ENCODE data around the gene CASK. TPM values are rescaled to one million over a fixed set of nuclear protein-coding genes. Genes with fewer than 3 reads are reported as not detected.

Gene CASK
- total and polyA plus RNA-seq, 7 donors: 9.5 to 37.1 (median 18.4) TPM

DNA sequence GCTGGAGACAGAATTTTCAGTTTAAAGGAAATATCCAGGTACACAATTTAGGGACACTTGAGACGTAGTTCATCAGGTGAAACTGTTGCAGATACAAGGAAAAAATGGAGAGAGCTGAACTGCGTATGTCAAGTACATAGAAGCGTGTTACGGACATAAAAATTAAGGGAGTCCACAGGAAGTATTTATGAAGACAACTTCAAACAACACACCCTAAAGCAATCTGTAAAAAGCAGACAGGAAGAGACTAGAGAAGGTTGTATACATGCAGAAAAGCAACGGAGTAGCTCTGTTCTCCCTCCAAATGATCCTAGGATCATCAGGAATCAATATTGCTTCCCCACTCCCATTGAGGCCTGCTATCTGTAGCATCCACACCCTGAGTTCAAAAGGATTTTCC is 5.8 kb downstream of the CASK start:
- no peaks in the 10 kb centered on the region for H3K36me3 ChIP-seq
- no peaks in the 10 kb centered on the region for H3K9me3 ChIP-seq
- H3K4me1 ChIP-seq: peaks cover 0 to 12% (median 0%) of the 10 kb centered on the region in 4 donors
- H3K27ac ChIP-seq: no peak overlapping the region
- no peaks in the 10 kb centered on the region for H3K27me3 ChIP-seq
- H3K4me3 ChIP-seq: no peak overlapping the region
- intact Hi-C loops (cut with DNase I): no loop called here
- DNase-seq: no peak
- 22 to 50% methylated on average over 5 of the region's 5 CpGs for WGBS, 2 donors
- TF ChIP-seq POLR2AphosphoS5 (IDR thresholded peaks at IDR 0.05): no peak
- no peak for TF ChIP-seq POLR2A (IDR thresholded peaks at IDR 0.05)
- TF ChIP-seq, protein P1, sequence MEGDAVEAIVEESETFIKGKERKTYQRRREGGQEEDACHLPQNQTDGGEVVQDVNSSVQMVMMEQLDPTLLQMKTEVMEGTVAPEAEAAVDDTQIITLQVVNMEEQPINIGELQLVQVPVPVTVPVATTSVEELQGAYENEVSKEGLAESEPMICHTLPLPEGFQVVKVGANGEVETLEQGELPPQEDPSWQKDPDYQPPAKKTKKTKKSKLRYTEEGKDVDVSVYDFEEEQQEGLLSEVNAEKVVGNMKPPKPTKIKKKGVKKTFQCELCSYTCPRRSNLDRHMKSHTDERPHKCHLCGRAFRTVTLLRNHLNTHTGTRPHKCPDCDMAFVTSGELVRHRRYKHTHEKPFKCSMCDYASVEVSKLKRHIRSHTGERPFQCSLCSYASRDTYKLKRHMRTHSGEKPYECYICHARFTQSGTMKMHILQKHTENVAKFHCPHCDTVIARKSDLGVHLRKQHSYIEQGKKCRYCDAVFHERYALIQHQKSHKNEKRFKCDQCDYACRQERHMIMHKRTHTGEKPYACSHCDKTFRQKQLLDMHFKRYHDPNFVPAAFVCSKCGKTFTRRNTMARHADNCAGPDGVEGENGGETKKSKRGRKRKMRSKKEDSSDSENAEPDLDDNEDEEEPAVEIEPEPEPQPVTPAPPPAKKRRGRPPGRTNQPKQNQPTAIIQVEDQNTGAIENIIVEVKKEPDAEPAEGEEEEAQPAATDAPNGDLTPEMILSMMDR (IDR thresholded peaks at IDR 0.05): no peak
- TF ChIP-seq EP300 (IDR thresholded peaks at IDR 0.05): no peak

DNA sequence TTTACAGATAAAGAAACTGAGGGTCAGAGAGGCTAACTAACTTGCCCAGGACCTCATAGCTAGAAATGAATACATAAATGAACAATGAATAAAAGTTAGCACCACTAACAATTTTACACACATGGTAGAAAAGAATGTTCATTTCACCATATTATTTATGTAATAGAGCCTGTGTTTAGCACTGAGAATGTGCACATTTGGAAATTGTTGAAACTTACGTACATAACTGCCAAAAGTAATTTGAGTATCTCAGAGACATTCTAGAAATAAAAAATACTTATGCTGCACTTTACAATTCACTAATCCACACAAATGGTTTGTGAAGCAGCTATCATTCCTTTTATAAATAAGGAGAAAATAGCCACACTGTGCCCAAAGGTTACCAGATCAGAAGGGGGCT is 9.9 kb downstream of the CASK start:
- 81 to 92% methylated on average over 1 of the region's 1 CpG for WGBS, 2 donors
- no peak overlapping the region for H3K27ac ChIP-seq
- no peak for DNase-seq
- H3K36me3 ChIP-seq: no peaks in the 10 kb centered on the region
- intact Hi-C loops (cut with DNase I): no loop called here
- peaks cover 0 to 6% (median 0%) of the 10 kb centered on the region in 4 donors for H3K4me1 ChIP-seq
- H3K9me3 ChIP-seq: no peaks in the 10 kb centered on the region
- TF ChIP-seq POLR2A (IDR thresholded peaks at IDR 0.05) (no peak), EP300 (IDR thresholded peaks at IDR 0.05) (no peak), POLR2AphosphoS5 (IDR thresholded peaks at IDR 0.05) (no peak)
- TF ChIP-seq, protein P1 (IDR thresholded peaks at IDR 0.05): no peak
- H3K4me3 ChIP-seq: no peak overlapping the region
- no peaks in the 10 kb centered on the region for H3K27me3 ChIP-seq

DNA sequence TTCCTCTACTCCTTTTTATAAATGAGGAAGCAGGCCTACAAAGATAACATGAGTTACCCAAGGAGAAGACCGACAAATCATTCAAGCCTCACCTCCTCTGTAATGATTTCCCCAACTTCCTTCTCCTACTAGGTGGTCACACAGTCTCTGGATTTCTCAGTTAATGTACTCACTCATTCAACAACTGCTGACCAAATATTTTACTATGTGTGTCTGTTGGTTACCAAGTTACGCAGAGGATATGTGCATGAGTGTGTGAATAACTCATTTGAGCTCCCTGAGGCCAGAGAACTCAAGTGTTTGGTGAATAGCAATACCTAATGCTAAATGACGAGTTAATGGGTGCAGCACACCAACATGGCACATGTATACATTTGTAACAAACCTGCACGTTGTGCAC is 10.4 kb downstream of the CASK start:
- H3K4me1 ChIP-seq: peaks cover 0 to 6% (median 0%) of the 10 kb centered on the region in 4 donors
- WGBS, 2 donors: 77 to 84% methylated on average over 4 of the region's 4 CpGs
- no peaks in the 10 kb centered on the region for H3K27me3 ChIP-seq
- intact Hi-C loops (cut with DNase I): no loop called here
- no peak overlapping the region for H3K4me3 ChIP-seq
- H3K36me3 ChIP-seq: no peaks in the 10 kb centered on the region
- DNase-seq: no peak
- no peaks in the 10 kb centered on the region for H3K9me3 ChIP-seq
- no peak for TF ChIP-seq EP300 (IDR thresholded peaks at IDR 0.05)
- no peak for TF ChIP-seq POLR2AphosphoS5 (IDR thresholded peaks at IDR 0.05)
- no peak for TF ChIP-seq POLR2A (IDR thresholded peaks at IDR 0.05)
- TF ChIP-seq, protein P1 (IDR thresholded peaks at IDR 0.05): no peak
- no peak overlapping the region for H3K27ac ChIP-seq

DNA sequence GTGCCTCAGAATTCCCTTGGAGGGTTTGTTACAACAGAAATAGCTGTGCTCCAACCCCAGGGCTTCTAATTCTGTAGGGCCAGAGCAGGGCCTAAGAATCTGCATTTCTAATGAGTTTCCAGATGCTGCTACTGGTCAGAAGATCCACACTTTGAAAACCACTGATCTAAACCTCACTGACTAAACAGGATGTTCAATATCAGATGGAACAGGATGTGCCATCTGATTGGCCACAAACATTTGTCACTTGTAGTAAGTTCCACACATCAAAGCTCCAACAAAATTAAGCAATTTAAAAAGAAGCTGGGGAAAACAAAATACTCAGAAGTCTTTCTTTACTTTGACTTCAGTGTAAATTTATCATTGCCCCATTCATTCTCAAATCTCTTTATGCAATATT is 14.3 kb downstream of the CASK start:
- Histone ChIP-seq H3K27ac (no peak overlapping the region), H3K4me1 (peaks cover 0 to 6% (median 0%) of the 10 kb centered on the region in 4 donors), H3K36me3 (no peaks in the 10 kb centered on the region), H3K4me3 (no peak overlapping the region), H3K27me3 (no peaks in the 10 kb centered on the region), H3K9me3 (no peaks in the 10 kb centered on the region)
- no peak for TF ChIP-seq EP300 (IDR thresholded peaks at IDR 0.05)
- TF ChIP-seq, protein P1 (IDR thresholded peaks at IDR 0.05): no peak
- no peak for TF ChIP-seq POLR2A (IDR thresholded peaks at IDR 0.05)
- DNase-seq: no peak
- intact Hi-C loops (cut with DNase I): no loop called here

DNA sequence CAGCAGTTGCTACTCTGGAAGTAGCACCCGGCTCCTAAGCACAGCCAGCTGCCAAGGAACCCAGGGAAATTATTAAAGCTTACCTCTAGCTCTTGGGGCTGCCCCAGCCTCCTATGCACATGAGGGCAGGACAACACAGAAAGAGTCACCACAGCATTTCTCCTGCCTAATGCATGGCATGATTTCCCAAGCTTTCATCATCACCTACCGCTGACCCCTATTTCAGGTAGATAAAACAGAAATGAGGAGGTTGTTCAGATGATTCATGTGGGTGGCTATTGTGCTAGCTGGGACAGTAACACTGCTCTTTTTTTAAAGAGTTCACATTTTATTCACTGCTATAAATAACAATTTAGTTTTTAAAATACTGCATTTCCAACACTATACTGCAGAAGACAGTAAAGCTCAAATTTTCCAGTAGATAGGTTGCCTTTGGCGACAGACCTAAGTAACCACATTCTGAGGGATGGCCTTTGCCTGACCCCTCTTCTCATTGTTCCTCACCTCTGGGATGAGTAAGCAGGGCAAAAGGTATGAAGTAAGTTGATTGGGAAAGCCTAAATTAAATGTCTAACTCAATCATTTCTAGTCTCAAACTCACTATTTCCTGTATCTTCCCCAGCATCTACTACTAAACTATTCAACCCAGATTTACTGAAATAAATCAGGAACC is 16.7 kb downstream of the CASK start:
- no peaks in the 10 kb centered on the region for H3K9me3 ChIP-seq
- H3K27me3 ChIP-seq: no peaks in the 10 kb centered on the region
- no peak for TF ChIP-seq POLR2AphosphoS5 (IDR thresholded peaks at IDR 0.05)
- TF ChIP-seq EP300 (IDR thresholded peaks at IDR 0.05): no peak
- intact Hi-C loops (cut with DNase I): no loop called here
- no peak overlapping the region for H3K27ac ChIP-seq
- H3K36me3 ChIP-seq: no peaks in the 10 kb centered on the region
- DNase-seq: no peak
- WGBS, 2 donors: 88 to 96% methylated on average over 3 of the region's 3 CpGs
- no peak overlapping the region for H3K4me3 ChIP-seq
- no peaks in the 10 kb centered on the region for H3K4me1 ChIP-seq

Data from sigmoid colon (tissue), 7 donors.